Tibial artery (tissue), 4 donors: ENCODE measurements around the gene C2CD4C.
A peak's percentile ranks its signal among the peaks of the same experiment; 100 is the strongest.
"Not testable (repeated sequence)": the region's sequence is repeated elsewhere in the genome, so short reads cannot be mapped to it uniquely, and the experiment has no call there.

Experiments
- DNase-seq, 2 donors: peaks; one replicate each; pipeline ENCODE4 v3.0.0-alpha.2; 2019
- H3K27ac ChIP-seq, 2 donors: fragments of 200-600 bp; sonication (generic) in 1 of 2; 1 replicate in 1 of 2; 2 replicates in 1 of 2; pipeline ENCODE4 v1.5.1; 2018 to 2019; ENCODE audit warnings: mild to moderate bottlenecking in 1 of 2
- H3K27me3 ChIP-seq, 2 donors: fragments of 200-600 bp; sonication (generic) in 1 of 2; one replicate each; pipeline versions ENCODE4 v1.5.1 to v1.6.0; 2016 to 2019
- H3K36me3 ChIP-seq, 3 donors: fragments of 200-600 bp; sonication (generic) in 2 of 3; one replicate each; pipeline ENCODE4 v1.5.1; 2016 to 2019; ENCODE audit warnings: mild to moderate bottlenecking in 2 of 3
- H3K4me1 ChIP-seq, 4 donors: fragments of 200-600 bp; sonication (generic) in 2 of 4; 1 replicate in 3 of 4; 2 replicates in 1 of 4; pipeline ENCODE4 v1.5.1; 2016 to 2019
- H3K4me3 ChIP-seq, 2 donors: fragments of 200-600 bp; sonication (generic) in 1 of 2; 1 replicate in 1 of 2; 2 replicates in 1 of 2; pipeline ENCODE4 v1.5.1; 2018 to 2019; ENCODE audit warnings: mild to moderate bottlenecking in 2 of 2
- H3K9me3 ChIP-seq, 3 donors: fragments of 200-600 bp; sonication (generic) in 1 of 3; one replicate each; pipeline ENCODE4 v1.5.1; 2016 to 2019
- intact Hi-C: fragments of 100-400 bp; cut with DNase I; formaldehyde crosslinking; loops from one replicate; pipeline ENCODE4 v1.15.0; 2023; ENCODE audit warnings: low total_unique reads
- TF ChIP-seq, protein P1 (sequence below), 2 experiments: fragments of 200-600 bp in 1 of 2; fragments of 450-650 bp in 1 of 2; IDR thresholded peaks; one replicate each; pipeline ENCODE4 v1.5.1; 2017 to 2019; ENCODE audit warnings: antibody characterized with exemption in 2 of 2, mild to moderate bottlenecking in 1 of 2, moderate library complexity in 1 of 2

The C2CD4C gene

DNA sequence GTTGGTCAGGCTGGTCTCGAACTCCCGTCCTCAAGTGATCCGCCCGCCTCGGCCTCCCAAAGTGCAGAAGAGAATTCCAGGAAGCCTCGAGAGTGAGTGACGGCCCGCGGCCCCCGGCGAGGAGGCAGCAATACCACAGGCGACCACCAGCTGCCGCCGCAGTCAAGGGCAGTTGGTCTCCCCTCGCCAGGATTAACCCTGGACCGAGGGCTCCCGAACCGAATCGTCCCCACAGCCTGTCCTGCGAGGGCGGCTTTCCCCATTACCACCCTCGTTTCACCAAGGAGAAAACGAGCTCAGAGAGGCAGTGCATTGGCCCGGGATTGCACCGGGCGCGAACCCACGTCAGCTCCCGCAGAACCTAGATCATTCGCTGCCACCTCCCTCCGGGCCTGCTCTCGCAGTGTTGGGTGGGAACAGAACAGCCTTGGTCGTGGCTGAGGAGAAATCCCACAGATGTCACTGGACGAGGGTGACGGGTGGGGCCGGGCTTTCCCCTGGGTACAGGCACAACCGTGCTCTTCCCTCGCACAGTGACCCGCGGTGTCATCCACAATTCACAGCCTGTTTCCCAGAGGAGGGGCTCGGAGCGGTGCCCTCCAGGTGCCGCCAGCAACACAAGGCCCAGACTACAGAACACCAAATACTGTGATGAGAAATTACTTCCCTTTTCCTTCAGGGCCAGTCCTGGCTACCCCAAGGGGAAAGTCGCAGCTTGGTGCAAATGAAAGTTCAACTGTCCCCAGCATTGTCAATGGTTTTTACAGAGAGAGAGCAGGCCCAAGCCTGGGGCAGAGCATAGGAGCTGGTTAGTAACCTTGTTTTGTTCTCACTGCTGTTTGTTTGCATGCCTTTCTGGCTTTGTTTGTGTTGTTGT, 24.8 kb downstream of the C2CD4C start:
- Histone ChIP-seq H3K36me3 (no peaks in the 10 kb centered on the region), H3K27me3 (peaks cover 0 to 36% of the 10 kb centered on the region in 2 donors), H3K27ac (no peak overlapping the region), H3K4me1 (no peaks in the 10 kb centered on the region), H3K9me3 (no peaks in the 10 kb centered on the region), H3K4me3 (no peak overlapping the region)
- intact Hi-C loops: no loop called here
- DNase-seq: no peak
- TF ChIP-seq, protein P1, sequence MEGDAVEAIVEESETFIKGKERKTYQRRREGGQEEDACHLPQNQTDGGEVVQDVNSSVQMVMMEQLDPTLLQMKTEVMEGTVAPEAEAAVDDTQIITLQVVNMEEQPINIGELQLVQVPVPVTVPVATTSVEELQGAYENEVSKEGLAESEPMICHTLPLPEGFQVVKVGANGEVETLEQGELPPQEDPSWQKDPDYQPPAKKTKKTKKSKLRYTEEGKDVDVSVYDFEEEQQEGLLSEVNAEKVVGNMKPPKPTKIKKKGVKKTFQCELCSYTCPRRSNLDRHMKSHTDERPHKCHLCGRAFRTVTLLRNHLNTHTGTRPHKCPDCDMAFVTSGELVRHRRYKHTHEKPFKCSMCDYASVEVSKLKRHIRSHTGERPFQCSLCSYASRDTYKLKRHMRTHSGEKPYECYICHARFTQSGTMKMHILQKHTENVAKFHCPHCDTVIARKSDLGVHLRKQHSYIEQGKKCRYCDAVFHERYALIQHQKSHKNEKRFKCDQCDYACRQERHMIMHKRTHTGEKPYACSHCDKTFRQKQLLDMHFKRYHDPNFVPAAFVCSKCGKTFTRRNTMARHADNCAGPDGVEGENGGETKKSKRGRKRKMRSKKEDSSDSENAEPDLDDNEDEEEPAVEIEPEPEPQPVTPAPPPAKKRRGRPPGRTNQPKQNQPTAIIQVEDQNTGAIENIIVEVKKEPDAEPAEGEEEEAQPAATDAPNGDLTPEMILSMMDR (IDR thresholded peaks at IDR 0.05): peak in 1 of 2 experiments; percentile 21

DNA sequence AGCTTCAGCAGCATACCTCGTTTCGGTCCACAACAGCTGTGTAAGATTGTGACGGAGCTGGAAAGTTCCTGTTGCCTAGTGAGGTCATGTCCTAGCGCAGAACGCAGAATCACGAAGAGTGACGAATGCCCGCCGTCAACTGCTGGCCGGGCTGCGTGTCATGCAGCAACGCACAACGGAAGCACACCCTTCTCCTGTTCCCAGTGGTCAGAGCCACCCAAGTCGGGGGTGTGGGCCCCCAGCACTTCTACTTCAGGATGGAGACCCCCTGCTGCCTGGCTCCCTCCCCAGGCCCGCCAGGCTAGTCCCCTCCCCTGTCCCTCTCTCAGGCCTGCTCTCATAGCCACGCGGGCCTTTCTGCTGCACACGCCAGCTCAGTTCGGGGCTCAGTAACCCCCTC, 25.9 kb downstream of the C2CD4C start:
- Histone ChIP-seq H3K27me3 (peaks cover 0 to 28% of the 10 kb centered on the region in 2 donors), H3K9me3 (no peaks in the 10 kb centered on the region), H3K4me1 (no peaks in the 10 kb centered on the region), H3K36me3 (no peaks in the 10 kb centered on the region), H3K27ac (no peak overlapping the region), H3K4me3 (no peak overlapping the region)
- DNase-seq: no peak
- TF ChIP-seq, protein P1 (IDR thresholded peaks at IDR 0.05): no peak
- intact Hi-C loops: no loop called here

DNA sequence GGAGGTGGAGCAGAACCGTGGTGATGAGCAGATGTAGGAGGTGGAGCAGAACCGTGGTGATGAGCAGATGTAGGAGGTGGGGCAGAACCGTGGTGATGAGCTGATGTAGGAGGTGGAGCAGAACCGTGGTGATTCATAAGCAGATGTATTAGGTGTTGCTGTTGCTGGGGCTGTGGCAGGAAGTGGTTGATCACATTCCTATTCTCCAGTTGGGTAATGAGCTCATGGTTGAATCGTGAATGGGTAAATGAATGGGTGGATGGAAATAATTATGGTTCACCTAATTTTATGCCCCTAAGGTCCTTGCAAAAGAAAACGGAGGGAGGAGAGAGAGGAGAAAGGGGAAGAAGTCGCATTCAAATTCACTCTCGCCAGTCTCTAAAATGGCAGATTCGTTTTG, 26.4 kb downstream of the C2CD4C start:
- H3K4me3 ChIP-seq, H3K9me3 ChIP-seq, H3K27ac ChIP-seq, H3K4me1 ChIP-seq, H3K36me3 ChIP-seq, DNase-seq, intact Hi-C loops: not testable (repeated sequence)
- peaks cover 0 to 25% of the 10 kb centered on the region in 2 donors for H3K27me3 ChIP-seq

DNA sequence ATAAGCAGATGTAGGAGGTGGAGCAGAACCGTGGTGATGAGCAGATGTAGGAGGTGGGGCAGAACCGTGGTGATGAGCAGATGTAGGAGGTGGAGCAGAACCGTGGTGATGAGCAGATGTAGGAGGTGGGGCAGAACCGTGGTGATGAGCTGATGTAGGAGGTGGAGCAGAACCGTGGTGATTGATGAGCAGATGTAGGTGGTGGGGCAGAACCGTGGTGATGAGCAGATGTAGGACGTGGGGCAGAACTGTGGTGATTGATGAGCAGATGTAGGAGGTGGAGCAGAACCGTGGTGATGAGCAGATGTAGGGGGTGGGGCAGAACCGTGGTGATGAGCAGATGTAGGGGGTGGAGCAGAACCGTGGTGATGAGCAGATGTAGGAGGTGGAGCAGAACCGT, 27.0 kb downstream of the C2CD4C start:
- H3K27ac ChIP-seq, H3K4me3 ChIP-seq, H3K36me3 ChIP-seq, H3K9me3 ChIP-seq, H3K4me1 ChIP-seq, DNase-seq, intact Hi-C loops: not testable (repeated sequence)
- peaks cover 0 to 24% of the 10 kb centered on the region in 2 donors for H3K27me3 ChIP-seq

DNA sequence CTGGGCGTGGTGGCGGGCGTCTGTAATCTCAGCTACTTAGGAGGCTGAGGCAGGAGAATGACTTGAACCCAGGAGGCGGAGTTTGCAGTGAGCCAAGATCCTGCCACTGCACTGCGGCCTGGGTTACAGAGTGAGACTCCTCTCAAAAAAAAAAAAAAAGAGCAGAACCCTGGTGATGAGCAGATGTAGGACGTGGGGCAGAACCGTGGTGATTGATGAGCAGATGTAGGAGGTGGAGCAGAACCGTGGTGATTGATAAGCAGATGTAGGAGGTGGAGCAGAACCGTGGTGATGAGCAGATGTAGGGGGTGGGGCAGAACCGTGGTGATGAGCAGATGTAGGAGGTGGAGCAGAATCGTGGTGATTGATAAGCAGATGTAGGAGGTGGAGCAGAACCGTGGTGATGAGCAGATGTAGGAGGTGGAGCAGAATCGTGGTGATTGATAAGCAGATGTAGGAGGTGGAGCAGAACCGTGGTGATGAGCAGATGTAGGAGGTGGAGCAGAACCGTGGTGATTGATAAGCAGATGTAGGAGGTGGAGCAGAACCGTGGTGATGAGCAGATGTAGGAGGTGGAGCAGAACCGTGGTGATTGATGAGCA, 28.2 kb downstream of the C2CD4C start:
- H3K36me3 ChIP-seq, H3K4me3 ChIP-seq, DNase-seq, H3K9me3 ChIP-seq, H3K4me1 ChIP-seq, intact Hi-C loops, H3K27ac ChIP-seq: not testable (repeated sequence)
- peaks cover 0 to 25% of the 10 kb centered on the region in 2 donors for H3K27me3 ChIP-seq

DNA sequence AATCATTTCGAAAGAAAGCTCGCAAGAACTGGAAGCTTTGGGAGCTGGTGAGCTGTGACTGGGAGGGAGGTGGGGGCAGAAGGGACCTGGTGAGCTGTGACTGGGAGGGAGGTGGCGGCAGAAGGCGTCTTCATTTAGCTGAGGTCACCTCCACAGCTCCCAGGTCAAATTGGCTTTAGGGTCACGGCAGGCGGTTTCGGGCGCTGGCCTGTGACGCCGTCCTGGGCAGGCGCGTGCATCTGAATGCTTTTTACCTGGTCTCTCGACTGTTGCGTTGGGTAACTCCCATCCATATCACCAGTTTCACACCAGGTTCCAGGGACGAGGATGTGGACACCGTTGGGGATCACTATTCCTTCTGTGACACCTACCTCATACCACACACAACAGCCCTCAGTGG, 29.2 kb downstream of the C2CD4C start:
- intact Hi-C loops: no loop called here

DNA sequence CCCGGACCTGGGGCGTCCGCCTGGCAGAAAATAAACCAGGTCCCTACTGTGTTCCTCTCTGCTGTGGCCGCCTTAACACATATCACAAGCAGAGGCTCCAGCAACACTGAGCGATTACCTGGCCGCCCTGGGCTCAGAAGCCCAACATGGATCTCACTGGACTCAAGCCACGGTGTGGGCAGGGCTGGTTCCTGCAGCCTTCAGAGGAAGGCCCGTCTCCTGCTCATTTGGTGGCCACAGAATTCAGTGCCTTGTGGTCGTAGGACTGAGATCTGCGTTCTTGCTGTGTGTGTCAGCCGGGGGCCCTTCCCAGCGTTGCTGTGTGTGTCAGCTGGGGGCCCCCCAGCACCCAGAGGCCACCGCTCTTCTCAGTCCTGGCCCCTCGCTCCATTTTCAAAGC, 30.2 kb downstream of the C2CD4C start:
- no peaks in the 10 kb centered on the region for H3K4me1 ChIP-seq
- peaks cover 0 to 33% of the 10 kb centered on the region in 2 donors for H3K27me3 ChIP-seq
- H3K27ac ChIP-seq: no peak overlapping the region
- no peaks in the 10 kb centered on the region for H3K9me3 ChIP-seq
- TF ChIP-seq, protein P1 (IDR thresholded peaks at IDR 0.05): no peak
- H3K4me3 ChIP-seq: no peak overlapping the region
- no peak for DNase-seq
- intact Hi-C loops: no loop called here
- no peaks in the 10 kb centered on the region for H3K36me3 ChIP-seq

More for the DNA sequence above, 29.2 kb downstream of the C2CD4C start:
- Histone ChIP-seq H3K27me3 (peaks cover 0 to 33% of the 10 kb centered on the region in 2 donors), H3K27ac (no peak overlapping the region), H3K4me1 (no peaks in the 10 kb centered on the region), H3K9me3 (no peaks in the 10 kb centered on the region), H3K4me3 (no peak overlapping the region), H3K36me3 (no peaks in the 10 kb centered on the region)
- no peak for DNase-seq
- TF ChIP-seq, protein P1 (IDR thresholded peaks at IDR 0.05): no peak
